ENCODE results near the gene CFAP77.

DNA sequence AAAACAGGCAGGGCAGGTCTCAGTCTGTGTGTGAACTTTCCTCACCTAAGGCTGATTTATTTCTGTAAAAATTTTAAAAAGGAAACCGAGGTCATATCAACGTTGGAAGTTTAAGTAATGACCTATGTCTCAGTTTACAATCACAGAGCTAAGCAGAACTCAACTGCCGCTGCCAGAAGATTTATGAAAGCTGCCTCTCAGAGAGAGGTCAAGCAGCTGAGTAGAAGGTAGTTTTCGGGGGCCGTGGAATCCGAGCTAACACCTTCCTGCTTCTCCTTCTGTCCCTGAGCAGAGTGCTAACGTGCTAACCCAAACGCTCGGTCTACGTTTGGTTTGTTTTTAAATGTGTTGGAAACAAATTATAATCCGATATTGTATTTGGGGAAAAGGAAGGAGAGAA, 14.5 kb upstream of the CFAP77 start:
- TF ChIP-seq, protein P1, sequence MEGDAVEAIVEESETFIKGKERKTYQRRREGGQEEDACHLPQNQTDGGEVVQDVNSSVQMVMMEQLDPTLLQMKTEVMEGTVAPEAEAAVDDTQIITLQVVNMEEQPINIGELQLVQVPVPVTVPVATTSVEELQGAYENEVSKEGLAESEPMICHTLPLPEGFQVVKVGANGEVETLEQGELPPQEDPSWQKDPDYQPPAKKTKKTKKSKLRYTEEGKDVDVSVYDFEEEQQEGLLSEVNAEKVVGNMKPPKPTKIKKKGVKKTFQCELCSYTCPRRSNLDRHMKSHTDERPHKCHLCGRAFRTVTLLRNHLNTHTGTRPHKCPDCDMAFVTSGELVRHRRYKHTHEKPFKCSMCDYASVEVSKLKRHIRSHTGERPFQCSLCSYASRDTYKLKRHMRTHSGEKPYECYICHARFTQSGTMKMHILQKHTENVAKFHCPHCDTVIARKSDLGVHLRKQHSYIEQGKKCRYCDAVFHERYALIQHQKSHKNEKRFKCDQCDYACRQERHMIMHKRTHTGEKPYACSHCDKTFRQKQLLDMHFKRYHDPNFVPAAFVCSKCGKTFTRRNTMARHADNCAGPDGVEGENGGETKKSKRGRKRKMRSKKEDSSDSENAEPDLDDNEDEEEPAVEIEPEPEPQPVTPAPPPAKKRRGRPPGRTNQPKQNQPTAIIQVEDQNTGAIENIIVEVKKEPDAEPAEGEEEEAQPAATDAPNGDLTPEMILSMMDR (IDR thresholded peaks at IDR 0.05 in 2 of 3, conservative IDR thresholded peaks at IDR 0.05 in 1 of 3; ENCODE audit: insufficient read depth in 2 of 3, low read depth in 1 of 3, low read length in 3 of 3): no peak
- no peak for TF ChIP-seq ZNF445 (CRISPR knock-in tag; IDR thresholded peaks at IDR 0.05; ENCODE audit: low read depth)
- TF ChIP-seq POLR2A (conservative IDR thresholded peaks at IDR 0.05): no peak
- TF ChIP-seq, protein P2, sequence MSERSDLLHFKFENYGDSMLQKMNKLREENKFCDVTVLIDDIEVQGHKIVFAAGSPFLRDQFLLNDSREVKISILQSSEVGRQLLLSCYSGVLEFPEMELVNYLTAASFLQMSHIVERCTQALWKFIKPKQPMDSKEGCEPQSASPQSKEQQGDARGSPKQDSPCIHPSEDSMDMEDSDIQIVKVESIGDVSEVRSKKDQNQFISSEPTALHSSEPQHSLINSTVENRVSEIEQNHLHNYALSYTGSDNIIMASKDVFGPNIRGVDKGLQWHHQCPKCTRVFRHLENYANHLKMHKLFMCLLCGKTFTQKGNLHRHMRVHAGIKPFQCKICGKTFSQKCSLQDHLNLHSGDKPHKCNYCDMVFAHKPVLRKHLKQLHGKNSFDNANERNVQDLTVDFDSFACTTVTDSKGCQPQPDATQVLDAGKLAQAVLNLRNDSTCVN (CRISPR knock-in tag; IDR thresholded peaks at IDR 0.05): no peak

All from K562 (cell line).